Stomach (tissue), 4 donors: ENCODE results near the gene MIPEP.

ENCODE experiments used
- CTCF ChIP-seq, 7 experiments: fragments of 450-650 bp in 4 of 7; fragments of 200-600 bp in 3 of 7; sonication (generic) in 3 of 7; IDR thresholded peaks; one replicate each; pipeline ENCODE4 v1.5.1; 2016 to 2019; ENCODE audit warnings: antibody characterized with exemption in 7 of 7, control low read depth in 2 of 7, mild to moderate bottlenecking in 1 of 7
- POLR2A ChIP-seq, 4 donors: fragments of 450-650 bp; IDR thresholded peaks; one replicate each; pipeline ENCODE4 v1.6.1; 2016; ENCODE audit warnings: antibody characterized with exemption in 4 of 4, control low read depth in 2 of 4, mild to moderate bottlenecking in 1 of 4, moderate library complexity in 1 of 4
- POLR2AphosphoS5 ChIP-seq, 3 donors: sonication (generic); formaldehyde crosslinking; IDR thresholded peaks; one replicate each; pipeline ENCODE4 v1.6.1; 2016; ENCODE audit warnings: antibody characterized with exemption in 3 of 3

GRCh38 chr13:23789576-23790346, 99.4 kb downstream of the MIPEP start:
- TF ChIP-seq CTCF (IDR thresholded peaks at IDR 0.05), result no peak
- no peak for TF ChIP-seq POLR2AphosphoS5 (IDR thresholded peaks at IDR 0.05)
- no peak for TF ChIP-seq POLR2A (IDR thresholded peaks at IDR 0.05)
